Measurements from ENCODE around the gene HIC1. TPM values are rescaled to one million over a fixed set of nuclear protein-coding genes. Genes with fewer than 3 reads are reported as not detected.
A peak's percentile ranks its signal among the peaks of the same experiment; 100 is the strongest.

Gene HIC1
- total RNA-seq, 2 donors from 2014 or later, result 15.5 to 18.0 TPM

GRCh38 chr17:2067048-2067561, 12.2 kb downstream of the HIC1 start:
- Histone ChIP-seq H3K4me1 (peaks cover 0 to 87% of the 10 kb centered on the region in 2 donors), H3K4me3 (no peak overlapping the region), H3K27me3 (no peaks in the 10 kb centered on the region), H3K27ac (peak overlapping the region; percentile 75 to 85), H3K36me3 (peaks cover 17% of the 10 kb centered on the region), H3K9me3 (no peaks in the 10 kb centered on the region)
- DNase-seq (ENCODE audit: low spot score), result no peak
- TF ChIP-seq, protein P1, sequence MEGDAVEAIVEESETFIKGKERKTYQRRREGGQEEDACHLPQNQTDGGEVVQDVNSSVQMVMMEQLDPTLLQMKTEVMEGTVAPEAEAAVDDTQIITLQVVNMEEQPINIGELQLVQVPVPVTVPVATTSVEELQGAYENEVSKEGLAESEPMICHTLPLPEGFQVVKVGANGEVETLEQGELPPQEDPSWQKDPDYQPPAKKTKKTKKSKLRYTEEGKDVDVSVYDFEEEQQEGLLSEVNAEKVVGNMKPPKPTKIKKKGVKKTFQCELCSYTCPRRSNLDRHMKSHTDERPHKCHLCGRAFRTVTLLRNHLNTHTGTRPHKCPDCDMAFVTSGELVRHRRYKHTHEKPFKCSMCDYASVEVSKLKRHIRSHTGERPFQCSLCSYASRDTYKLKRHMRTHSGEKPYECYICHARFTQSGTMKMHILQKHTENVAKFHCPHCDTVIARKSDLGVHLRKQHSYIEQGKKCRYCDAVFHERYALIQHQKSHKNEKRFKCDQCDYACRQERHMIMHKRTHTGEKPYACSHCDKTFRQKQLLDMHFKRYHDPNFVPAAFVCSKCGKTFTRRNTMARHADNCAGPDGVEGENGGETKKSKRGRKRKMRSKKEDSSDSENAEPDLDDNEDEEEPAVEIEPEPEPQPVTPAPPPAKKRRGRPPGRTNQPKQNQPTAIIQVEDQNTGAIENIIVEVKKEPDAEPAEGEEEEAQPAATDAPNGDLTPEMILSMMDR (IDR thresholded peaks at IDR 0.05), result no peak

- TF ChIP-seq, protein P1 (IDR thresholded peaks at IDR 0.05), result no peak
- peaks cover 17% of the 10 kb centered on the region for H3K36me3 ChIP-seq
- peak overlapping the region; percentile 75 to 85 for H3K27ac ChIP-seq
- no peaks in the 10 kb centered on the region for H3K9me3 ChIP-seq
- H3K4me1 ChIP-seq, result peaks cover 0 to 87% of the 10 kb centered on the region in 2 donors
- H3K27me3 ChIP-seq, result no peaks in the 10 kb centered on the region
- DNase-seq (ENCODE audit: low spot score), result no peak
- H3K4me3 ChIP-seq, result no peak overlapping the region
Measured at GRCh38 chr17:2067608-2068024, 12.7 kb downstream of the HIC1 start.

GRCh38 chr17:2068031-2068518, 13.2 kb downstream of the HIC1 start:
- Histone ChIP-seq H3K27ac (peak overlapping the region; percentile 75 to 85), H3K27me3 (no peaks in the 10 kb centered on the region), H3K4me1 (peaks cover 0 to 87% of the 10 kb centered on the region in 2 donors), H3K9me3 (no peaks in the 10 kb centered on the region), H3K4me3 (no peak overlapping the region), H3K36me3 (peaks cover 17% of the 10 kb centered on the region)
- TF ChIP-seq, protein P1 (IDR thresholded peaks at IDR 0.05), result no peak
- no peak for DNase-seq (ENCODE audit: low spot score)

DNA sequence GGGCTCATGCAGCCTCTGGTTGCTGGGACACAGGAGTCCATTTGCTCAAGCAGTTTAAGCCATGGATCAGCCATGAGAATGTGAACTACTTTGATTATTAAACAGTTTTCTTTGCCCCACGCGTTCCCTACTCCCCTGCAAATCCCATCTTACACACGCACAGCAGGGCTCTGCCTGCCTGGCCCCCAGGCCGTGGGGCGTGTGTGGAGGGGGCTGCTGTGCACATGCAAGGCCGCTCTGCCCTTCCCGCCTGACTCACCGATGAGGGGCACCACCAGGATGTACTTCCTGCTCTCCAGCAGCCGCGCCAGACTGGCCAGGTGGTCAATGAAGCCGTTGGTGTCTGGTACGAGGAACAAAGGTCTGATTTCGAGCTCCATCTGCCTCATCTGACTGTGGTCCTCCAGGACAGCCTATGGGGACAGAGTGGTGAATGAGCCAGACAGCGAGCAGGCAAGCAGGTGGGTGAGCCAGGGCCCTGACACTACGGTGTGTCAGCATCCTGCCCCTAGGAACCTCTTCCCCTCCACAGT, 13.7 kb downstream of the HIC1 start:
- Histone ChIP-seq H3K27ac (peak overlapping the region; percentile 75 to 85), H3K4me1 (peaks cover 0 to 86% of the 10 kb centered on the region in 2 donors), H3K9me3 (no peaks in the 10 kb centered on the region), H3K27me3 (no peaks in the 10 kb centered on the region), H3K36me3 (peaks cover 15% of the 10 kb centered on the region), H3K4me3 (no peak overlapping the region)
- TF ChIP-seq, protein P1 (IDR thresholded peaks at IDR 0.05), result no peak
- no peak for DNase-seq (ENCODE audit: low spot score)

DNA sequence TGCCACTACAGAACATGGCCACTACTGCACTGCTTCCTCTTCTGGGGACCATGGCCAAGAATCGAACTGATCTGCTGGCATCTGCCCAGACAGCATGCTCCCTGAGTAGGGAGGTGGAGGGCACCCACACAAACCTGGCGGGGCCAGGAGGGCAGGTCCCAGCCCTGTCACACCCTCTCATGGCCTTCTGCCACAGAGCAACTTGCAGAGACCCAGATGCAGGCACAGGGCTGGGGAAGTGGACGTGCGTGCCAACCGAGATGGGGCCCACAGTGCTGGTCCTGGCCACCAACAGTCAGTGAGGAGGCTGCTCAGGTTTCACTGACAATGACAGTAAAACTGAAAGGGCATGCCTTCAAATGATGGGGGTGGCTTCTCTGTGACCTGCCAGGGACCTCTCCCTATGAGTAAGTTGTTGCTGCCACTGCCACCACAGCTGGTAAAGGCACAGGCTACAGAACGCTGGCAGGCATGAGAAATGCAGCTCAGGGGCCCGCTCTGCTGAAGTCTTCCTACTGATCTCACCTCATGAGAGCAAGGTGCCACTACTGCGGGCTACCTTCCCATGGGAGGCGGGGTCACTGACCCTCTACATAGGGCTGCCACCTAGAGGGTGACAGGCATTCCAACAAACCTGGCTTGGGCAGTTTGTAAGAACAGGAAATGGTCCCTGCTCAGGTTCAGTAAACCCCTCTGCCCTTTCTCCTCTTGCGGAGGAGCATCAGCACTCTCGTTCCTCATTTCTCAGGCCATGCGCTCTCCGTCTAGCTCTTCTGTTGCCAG, 15.5 kb downstream of the HIC1 start:
- no peaks in the 10 kb centered on the region for H3K9me3 ChIP-seq
- H3K27ac ChIP-seq, result peak overlapping the region; percentile 69 to 79
- no peaks in the 10 kb centered on the region for H3K27me3 ChIP-seq
- H3K4me1 ChIP-seq, result peaks cover 0 to 80% of the 10 kb centered on the region in 2 donors
- no peak overlapping the region for H3K4me3 ChIP-seq
- no peak for DNase-seq (ENCODE audit: low spot score)
- TF ChIP-seq, protein P1 (IDR thresholded peaks at IDR 0.05), result no peak
- H3K36me3 ChIP-seq, result peaks cover 7% of the 10 kb centered on the region
